GM19099 (cell line): Measurements from ENCODE around the gene CTDSPL.

Experiments
- POLR2A ChIP-seq: IDR thresholded peaks from 3 replicates; pipeline ENCODE4 v1.6.1; 2011; ENCODE audit warnings: low read depth; ENCODE audit not compliant: insufficient read length; ENCODE audit errors: extremely low read depth

The CTDSPL gene

DNA sequence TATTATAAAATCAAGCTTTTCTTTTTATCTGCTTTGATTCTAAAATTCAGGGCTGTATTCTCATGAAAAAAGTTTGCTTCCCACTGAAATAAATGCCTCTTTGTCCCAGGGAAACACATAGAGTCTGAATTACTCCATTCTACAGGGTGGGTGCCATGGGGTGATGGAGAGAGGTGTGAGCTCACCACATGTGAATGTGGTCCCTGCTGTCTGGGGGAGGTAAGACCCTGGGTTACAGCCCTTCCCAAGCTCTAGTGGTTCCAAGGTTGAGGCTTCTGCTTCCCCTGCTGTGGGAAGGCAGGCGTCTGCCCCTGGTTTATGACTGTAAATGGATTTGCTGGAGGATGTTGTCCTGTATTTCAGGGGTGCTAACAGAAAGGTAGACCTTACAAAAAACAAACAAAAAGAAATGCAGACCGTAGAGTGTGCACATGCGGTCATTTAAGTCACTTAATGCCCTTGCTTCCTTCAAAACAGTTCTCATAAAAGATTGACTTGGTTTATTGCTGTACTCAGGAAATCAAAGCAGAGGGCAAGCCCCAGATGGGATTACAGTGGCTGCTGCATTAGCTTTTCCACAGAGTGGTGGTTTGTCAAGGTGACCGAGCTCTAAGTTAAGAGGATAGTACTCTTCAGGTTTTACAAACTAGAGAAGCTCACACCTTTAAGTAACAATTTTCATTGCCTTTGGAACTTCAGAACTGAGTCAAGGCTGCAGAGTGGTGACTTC is 49.2 kb downstream of the CTDSPL start:
- no peak for TF ChIP-seq POLR2A

DNA sequence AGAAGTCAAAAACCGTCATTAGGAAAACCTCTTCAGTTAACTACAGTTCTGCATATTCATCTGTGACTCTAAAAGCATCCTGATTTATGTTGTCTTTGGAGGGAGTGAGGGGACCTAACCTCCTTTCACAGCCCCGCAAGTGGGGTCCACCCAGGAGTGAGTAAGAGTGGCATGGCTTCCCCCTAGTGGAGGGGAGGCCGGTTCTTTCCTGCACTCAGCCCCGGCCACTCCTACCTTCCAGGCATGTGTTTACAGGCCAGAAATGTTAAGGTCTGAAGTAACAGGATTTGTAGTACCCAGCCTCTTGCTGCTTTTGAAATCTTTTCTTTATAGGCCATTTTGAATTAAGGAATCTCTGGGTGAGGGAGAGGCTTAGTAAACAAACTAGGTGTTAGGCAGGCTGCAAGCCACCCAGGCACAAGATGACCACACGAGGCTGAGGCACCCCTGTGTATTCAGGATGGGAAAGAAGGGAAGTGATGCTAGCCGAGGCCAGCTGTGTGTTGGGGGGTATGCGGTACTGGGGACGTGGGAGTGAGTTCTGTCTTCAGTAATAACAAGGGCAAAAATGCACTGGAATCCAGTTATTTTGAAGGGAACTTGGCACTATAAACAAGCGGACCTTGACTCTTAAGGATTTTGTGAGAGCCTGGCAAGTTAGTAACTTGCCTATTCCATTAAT is 50.5 kb downstream of the CTDSPL start:
- no peak for TF ChIP-seq POLR2A

DNA sequence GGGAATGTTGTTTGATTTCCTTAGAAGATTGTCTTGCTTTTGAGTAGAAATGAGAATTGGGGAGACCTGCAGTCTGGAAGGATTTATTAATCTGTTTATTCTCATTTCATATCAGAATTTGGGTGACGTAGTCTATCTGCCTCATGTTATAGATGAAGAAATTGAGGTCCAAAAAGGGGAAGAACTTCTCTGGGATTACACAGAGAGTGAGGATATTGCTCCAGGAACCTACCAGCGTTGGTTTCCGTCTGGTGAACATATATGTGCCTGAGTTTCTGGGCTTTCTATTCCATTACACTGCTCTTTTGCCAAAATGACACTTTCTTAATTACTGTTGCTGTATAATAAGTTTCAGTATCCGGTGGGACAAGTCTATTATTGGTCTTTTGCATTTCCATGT is 51.8 kb downstream of the CTDSPL start:
- TF ChIP-seq POLR2A: no peak

GRCh38 chr3:37916685-37917084 is 55.0 kb downstream of the CTDSPL start:
- TF ChIP-seq POLR2A: no peak

- no peak for TF ChIP-seq POLR2A
Observed at GRCh38 chr3:37918627-37919026, 56.9 kb downstream of the CTDSPL start.

GRCh38 chr3:37920156-37920699 is 58.5 kb downstream of the CTDSPL start:
- TF ChIP-seq POLR2A: no peak

DNA sequence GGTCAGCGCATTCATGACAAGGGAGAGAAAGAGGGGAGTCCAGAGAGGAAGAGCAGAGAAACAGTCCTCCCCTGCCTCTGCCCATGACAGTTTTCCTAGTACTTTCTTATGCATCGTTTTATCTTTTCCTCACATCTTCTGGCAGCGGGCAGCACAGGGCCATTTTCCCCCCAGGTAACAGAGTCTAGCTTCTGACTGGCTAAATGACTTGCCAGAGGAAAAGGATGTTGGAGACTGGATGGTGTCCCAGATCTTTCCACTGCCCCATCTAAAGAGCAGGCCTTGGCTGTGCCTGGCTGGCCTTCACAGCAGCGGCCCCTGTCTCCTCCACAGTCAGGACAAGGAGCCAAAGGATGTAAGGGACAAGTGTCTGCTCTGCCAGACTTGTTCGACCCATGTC is 59.3 kb downstream of the CTDSPL start:
- TF ChIP-seq POLR2A: no peak

DNA sequence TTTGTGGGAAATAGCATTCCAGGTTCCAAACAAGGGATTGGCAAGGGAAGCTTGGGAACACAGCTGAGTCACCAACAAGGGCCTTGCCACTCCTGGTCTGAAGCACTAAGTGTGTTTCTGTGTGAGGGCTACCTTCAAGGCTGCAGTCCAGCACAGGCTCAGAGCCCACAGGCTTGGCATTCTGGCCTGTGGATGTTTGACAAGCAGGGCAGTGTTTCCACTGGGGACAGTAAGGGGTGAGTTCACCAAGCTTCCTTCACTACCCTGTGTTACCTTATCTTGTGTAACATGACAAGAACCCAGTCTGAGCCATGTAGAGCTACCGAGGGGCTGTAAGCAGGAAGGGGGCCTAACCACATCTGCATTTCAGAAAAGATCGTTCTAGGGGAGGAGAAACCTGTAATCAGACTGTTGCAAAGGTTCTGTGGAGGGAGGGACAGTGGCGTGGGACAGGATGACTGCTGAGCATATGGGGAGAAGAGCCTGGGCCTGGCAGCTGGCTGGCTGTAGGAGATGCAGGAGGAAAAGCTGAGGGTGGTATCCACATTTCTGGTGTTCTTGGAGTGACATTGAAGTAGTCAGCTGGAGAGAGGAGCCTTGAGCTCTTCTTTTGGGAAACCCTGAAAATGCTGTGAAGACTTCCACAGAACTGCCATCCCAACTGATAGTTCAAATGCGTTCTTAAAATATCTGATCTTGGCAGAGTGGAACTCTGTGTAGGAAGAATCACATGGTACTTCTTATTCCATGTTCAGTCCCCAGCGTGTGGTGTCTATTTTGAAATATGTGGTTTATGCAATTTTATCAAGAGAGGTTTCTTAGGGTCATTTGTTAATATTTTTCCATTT is 61.3 kb downstream of the CTDSPL start:
- TF ChIP-seq POLR2A: no peak

DNA sequence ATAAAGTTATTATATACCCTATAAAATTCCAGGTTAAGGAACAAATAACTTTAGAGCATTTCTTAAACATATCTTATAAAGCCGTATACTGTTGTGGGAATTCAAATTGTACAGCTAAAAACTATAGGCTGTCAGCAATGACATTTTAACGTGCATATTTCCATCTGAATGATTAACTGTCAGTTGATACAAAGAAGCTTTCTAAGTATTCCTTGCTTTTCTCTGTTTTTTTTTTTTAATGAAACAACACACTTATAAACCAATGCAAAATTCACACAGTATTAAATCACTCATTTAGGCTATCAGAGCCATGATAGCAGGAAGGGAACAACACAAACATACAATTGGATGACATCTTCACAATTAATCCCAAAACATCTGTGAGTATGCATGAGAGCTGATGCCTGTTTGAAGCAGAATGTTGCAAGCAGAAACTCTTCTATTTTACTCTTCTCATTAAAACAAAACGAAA is 61.9 kb downstream of the CTDSPL start:
- TF ChIP-seq POLR2A: no peak

DNA sequence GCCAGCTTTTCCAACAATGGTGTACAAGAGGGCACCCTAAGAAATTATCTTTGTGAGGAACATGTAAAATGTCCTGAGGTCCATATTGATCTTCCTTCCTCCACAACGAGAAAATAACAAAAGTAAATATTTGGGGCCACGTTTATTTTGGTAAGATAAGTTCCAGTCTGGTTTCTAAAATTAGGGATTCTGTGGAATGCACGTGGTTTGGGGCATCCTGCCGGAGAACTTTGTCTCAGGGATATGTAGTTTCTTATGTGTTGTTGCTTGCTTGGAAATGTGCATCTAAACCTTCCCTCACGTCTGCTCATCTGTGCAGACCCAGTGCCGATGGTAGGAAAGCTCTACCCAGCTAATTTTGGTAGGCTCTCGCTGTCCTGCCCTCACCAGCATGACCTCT is 62.8 kb downstream of the CTDSPL start:
- TF ChIP-seq POLR2A: no peak

DNA sequence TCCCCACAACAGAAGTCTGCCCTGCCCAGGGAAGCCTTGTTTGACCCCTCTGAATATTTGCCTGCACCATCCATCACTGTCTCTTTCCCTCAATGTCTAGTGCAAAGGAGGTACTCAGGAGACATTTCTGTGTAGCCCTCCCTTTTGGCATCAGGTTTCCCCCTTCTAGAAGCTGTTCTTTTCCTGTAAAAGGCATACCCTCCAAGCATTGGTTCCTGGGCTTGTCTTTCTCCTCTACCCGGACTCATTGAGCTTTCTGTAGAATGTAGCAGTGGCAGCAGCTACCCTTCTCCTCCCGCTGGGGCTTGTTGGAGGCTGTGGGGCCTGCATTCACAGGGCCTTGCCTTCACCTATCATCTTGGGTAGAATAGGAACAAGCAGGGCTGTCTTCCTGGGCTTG is 63.5 kb downstream of the CTDSPL start:
- TF ChIP-seq POLR2A: no peak

DNA sequence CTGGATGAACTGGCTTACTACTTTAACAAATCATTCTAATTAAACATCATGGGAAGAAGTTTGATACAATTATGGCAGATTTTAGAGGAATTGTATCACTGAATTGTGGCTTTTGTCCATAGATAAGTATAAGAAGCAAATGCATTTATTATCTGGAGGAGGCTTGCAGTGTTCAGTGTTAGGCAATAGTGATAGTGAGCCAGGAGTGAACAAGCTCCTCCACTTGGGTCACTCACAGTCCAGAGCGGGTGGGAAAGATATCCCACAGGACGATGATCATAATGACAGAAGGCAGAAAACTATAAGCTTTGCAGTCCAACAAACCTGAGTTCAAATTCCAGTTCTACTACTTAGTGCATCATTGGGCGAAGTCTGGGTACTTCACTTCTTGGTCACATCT is 64.9 kb downstream of the CTDSPL start:
- TF ChIP-seq POLR2A: no peak

- no peak for TF ChIP-seq POLR2A
Observed at GRCh38 chr3:37930495-37930894, 68.8 kb downstream of the CTDSPL start.

- TF ChIP-seq POLR2A: no peak
Observed at GRCh38 chr3:37932505-37932904, 70.8 kb downstream of the CTDSPL start.

- TF ChIP-seq POLR2A: no peak
Observed at GRCh38 chr3:37934631-37935289, 73.1 kb downstream of the CTDSPL start.
